Transverse colon (tissue), 4 donors: ENCODE results near the gene WNT16. TPM values are rescaled to one million over a fixed set of nuclear protein-coding genes. Genes with fewer than 3 reads are reported as not detected.

Experiments used
- DNase-seq: peaks from one replicate; pipeline ENCODE4 v3.0.0-alpha.2; 2019
- H3K27ac ChIP-seq, 4 donors: fragments of 200-600 bp; sonication (generic); 2 replicates each; pipeline ENCODE4 v1.5.1; 2016 to 2018; ENCODE audit warnings: inconsistent platforms in 4 of 4
- H3K27me3 ChIP-seq: fragments of 200-600 bp; sonication (generic); 2 replicates; pipeline ENCODE4 v1.5.1; 2017; ENCODE audit warnings: inconsistent platforms
- H3K36me3 ChIP-seq, 4 donors: fragments of 200-600 bp; sonication (generic); 2 replicates each; pipeline ENCODE4 v1.5.1; 2017 to 2019; ENCODE audit warnings: inconsistent platforms in 4 of 4
- H3K4me1 ChIP-seq, 4 donors: fragments of 200-600 bp; sonication (generic); 2 replicates each; pipeline ENCODE4 v1.5.1; 2017 to 2020; ENCODE audit warnings: inconsistent platforms in 4 of 4
- H3K4me3 ChIP-seq, 4 donors: fragments of 200-600 bp; sonication (generic); 1 replicate in 1 of 4; 2 replicates in 3 of 4; pipeline versions ENCODE4 v1.5.1 to v1.6.1; 2017 to 2019; ENCODE audit warnings: inconsistent platforms in 4 of 4
- H3K9me3 ChIP-seq, 2 donors: fragments of 200-600 bp; sonication (generic); 2 replicates each; pipeline ENCODE4 v1.5.1; 2017 to 2019; ENCODE audit warnings: inconsistent platforms in 2 of 2
- CTCF ChIP-seq, 5 experiments: fragments of 200-600 bp in 3 of 5; fragments of 450-650 bp in 2 of 5; sonication (generic) in 3 of 5; IDR thresholded peaks; 1 replicate in 2 of 5; 2 replicates in 3 of 5; pipeline ENCODE4 v1.5.1; 2016 to 2017; ENCODE audit warnings: antibody characterized with exemption in 5 of 5, inconsistent platforms in 3 of 5, mild to moderate bottlenecking in 2 of 5, moderate library complexity in 1 of 5
- EP300 ChIP-seq: sonication (generic); formaldehyde crosslinking; IDR thresholded peaks from one replicate; pipeline ENCODE4 v1.6.1; 2017; ENCODE audit warnings: antibody characterized with exemption, low read depth
- POLR2A ChIP-seq: fragments of 450-650 bp; IDR thresholded peaks from one replicate; pipeline ENCODE4 v1.6.1; 2016; ENCODE audit warnings: antibody characterized with exemption, mild to moderate bottlenecking, moderate library complexity
- POLR2AphosphoS5 ChIP-seq, 3 donors: sonication (generic); formaldehyde crosslinking; IDR thresholded peaks; one replicate each; pipeline ENCODE4 v1.6.1; 2016; ENCODE audit warnings: antibody characterized with exemption in 3 of 3
- WGBS, 2 donors: methylation state at CpG; one replicate each; pipeline ENCODE4 v1.1.5; 2018; ENCODE audit warnings: low coverage in 1 of 2; 5-methylcytosine and 5-hydroxymethylcytosine counted together
- in situ Hi-C, 4 donors: fragments of 200-750 bp; cut with MboI; loops; one replicate each; pipeline versions ENCODE4 v1.15.0 to v1.15.1; 2017; ENCODE audit warnings: low sequenced_read_pairs in 3 of 4, low pct_ligation_motif_present in 1 of 4, low pct_unique_long_range_greater_than_20kb in 1 of 4
- intact Hi-C: fragments of 100-400 bp; cut with DNase I; formaldehyde crosslinking; loops from one replicate; pipeline ENCODE4 v1.15.1; 2023; ENCODE audit warnings: low total_unique reads
- total RNA-seq, 4 donors: library from RNA; depleted of rRNA; stranded (reverse); fragments of >200 nt; gene quantifications; one replicate each; pipeline ENCODE4 v1.1.0, GENCODE V29; 2016

Gene WNT16
- total RNA-seq, 4 donors from 2014 or later, result 0.32 TPM; not detected in 3

- Histone ChIP-seq H3K4me3 (no peak overlapping the region), H3K27me3 (no peaks in the 10 kb centered on the region), H3K27ac (no peak overlapping the region), H3K4me1 (peaks cover 0 to 11% (median 0%) of the 10 kb centered on the region in 4 donors), H3K36me3 (no peaks in the 10 kb centered on the region), H3K9me3 (no peaks in the 10 kb centered on the region)
- DNase-seq, result no peak
- intact Hi-C loops (no loop called here), in situ Hi-C loops (no loop called here)
- TF ChIP-seq EP300 (no peak), CTCF (IDR thresholded peaks at IDR 0.05) (no peak), POLR2AphosphoS5 (IDR thresholded peaks at IDR 0.05) (no peak)
- WGBS, 2 donors, result 57 to 77% methylated on average over 1 to 2 of the region's 2 CpGs
Measured at GRCh38 chr7:121300685-121301420, 27.9 kb upstream of the WNT16 start.

DNA sequence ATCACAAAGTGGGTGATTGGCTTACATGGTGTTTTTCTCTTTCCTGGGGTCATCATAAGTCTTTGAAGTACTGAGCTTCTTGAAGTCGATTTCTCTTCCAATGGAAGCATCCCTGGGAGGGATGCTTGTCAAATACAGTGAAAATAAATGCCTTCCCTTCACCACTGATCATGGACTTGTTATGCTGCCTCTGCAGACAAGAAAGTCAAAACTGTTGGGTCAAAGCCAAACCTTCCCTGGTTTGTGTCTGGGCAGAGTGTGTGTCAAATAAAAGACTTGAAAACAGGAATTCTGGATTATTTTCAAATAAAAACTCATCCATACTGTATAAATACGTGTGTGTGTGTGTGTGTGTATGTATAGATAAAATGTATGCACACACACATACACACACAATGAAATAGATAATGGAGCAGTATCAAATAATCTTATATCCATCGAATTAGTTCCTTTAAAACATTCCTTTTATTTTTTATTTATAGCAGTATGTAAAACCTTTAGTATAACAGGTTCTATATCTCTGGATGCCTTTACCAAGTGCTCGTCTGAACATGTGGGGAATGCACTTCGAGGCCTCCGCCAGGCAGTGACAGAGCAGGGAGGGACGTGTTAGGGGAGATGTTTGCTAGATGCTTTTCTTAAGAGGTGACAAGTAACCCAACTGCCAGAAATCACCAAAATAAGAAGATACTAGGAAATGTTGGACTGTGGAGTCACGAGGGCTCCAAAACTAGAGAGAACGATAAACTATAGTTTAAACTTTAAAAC is 27.2 kb upstream of the WNT16 start:
- 71 to 73% methylated on average over 9 of the region's 9 CpGs for WGBS, 2 donors
- in situ Hi-C loops, result no loop called here
- no peak overlapping the region for H3K27ac ChIP-seq
- H3K4me1 ChIP-seq, result peaks cover 0 to 11% (median 0%) of the 10 kb centered on the region in 4 donors
- TF ChIP-seq EP300 (no peak), CTCF (IDR thresholded peaks at IDR 0.05) (no peak), POLR2AphosphoS5 (IDR thresholded peaks at IDR 0.05) (no peak), POLR2A (no peak)
- DNase-seq, result no peak
- no peaks in the 10 kb centered on the region for H3K9me3 ChIP-seq
- H3K27me3 ChIP-seq, result no peaks in the 10 kb centered on the region
- no peak overlapping the region for H3K4me3 ChIP-seq
- H3K36me3 ChIP-seq, result no peaks in the 10 kb centered on the region
- intact Hi-C loops, result no loop called here

DNA sequence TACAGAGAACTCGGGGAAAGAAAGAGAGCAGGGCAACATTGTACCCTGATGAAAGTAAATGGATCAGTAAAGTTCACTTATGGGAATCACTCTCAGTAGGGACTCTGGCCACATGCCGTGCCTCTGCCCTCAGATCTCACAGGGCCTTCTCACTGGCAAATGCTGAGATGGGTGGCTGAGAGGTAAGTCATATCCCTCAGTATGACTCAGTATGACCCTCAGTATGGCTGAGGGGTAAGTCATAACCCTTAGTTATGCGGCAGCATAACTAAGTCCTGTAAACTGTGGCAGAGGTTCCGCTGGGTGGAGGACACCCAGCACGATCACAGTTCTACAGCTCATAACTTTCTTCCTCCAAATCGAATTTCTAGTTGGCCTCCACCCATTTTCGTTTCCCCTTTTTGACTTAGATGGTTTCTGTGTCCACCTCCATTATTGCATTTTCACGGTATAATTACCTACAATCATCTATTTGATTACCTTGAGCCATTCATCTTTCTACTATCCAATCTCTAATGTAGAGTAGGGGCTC is 26.5 kb upstream of the WNT16 start:
- 73 to 80% methylated on average over 4 to 8 of the region's 8 CpGs for WGBS, 2 donors
- in situ Hi-C loops, result no loop called here

More for the DNA sequence above, 26.5 kb upstream of the WNT16 start:
- Histone ChIP-seq H3K36me3 (no peaks in the 10 kb centered on the region), H3K27me3 (no peaks in the 10 kb centered on the region), H3K4me3 (no peak overlapping the region), H3K27ac (no peak overlapping the region), H3K9me3 (no peaks in the 10 kb centered on the region), H3K4me1 (peaks cover 0 to 11% (median 0%) of the 10 kb centered on the region in 4 donors)
- no peak for DNase-seq
- TF ChIP-seq POLR2AphosphoS5 (IDR thresholded peaks at IDR 0.05) (no peak), CTCF (IDR thresholded peaks at IDR 0.05) (no peak), EP300 (no peak), POLR2A (no peak)
- intact Hi-C loops, result no loop called here
